HepG2 (cell line): ENCODE data around the gene DSEL. TPM values are rescaled to one million over a fixed set of nuclear protein-coding genes. Genes with fewer than 3 reads are reported as not detected.

ENCODE experiments used
- ATAC-seq: fragments of 200-7000 bp; cut with Tn5 transposase; 3 replicates; pipeline ENCODE4 v1.9.1; 2020; ENCODE audit warnings: mild to moderate bottlenecking, moderate library complexity
- BruUV-seq: library from RNA; stranded (reverse); fragments of 400-500 nt; replicated peaks from 2 replicates; lab custom pipeline; 2021; lab: Mats Ljungman, UMichigan
- CTCF ChIA-PET: fragments of 300-600 bp; formaldehyde crosslinking; extraction: SDS; loops from one replicate; lab custom pipeline; 2021; ENCODE audit warnings: low total read pairs, inconsistent platforms, low intra/inter-chr PET ratio; lab: Yijun Ruan, JAX
- POLR2A ChIA-PET: fragments of 350-600 bp; sonication (Branson Sonifier 250); formaldehyde crosslinking; loops from one replicate; lab custom pipeline; 2020; ENCODE audit warnings: antibody characterized with exemption, inconsistent platforms; lab: Yijun Ruan, JAX
- DNase-seq: peaks from one replicate; pipeline ENCODE4 v3.0.0-alpha.2; 2015; ENCODE audit warnings: low spot score
- FAIRE-seq: peaks from 3 replicates; lab custom pipeline; 2011; peaks lifted over from hg19 to GRCh38; lab: Jason Lieb, UNC
- H2AFZ ChIP-seq: one replicate; pipeline ENCODE4 v1.6.1; 2011; ENCODE audit warnings: low read length, inconsistent platforms
- H3K27ac ChIP-seq: fragments of 300-600 bp; 3 replicates; pipeline ENCODE4 v1.8.0; 2011; ENCODE audit warnings: mixed run types, mild to moderate bottlenecking, mixed read lengths, low read length, inconsistent platforms; ENCODE audit not compliant: insufficient read depth; ENCODE audit errors: extremely low read length
- H3K27me3 ChIP-seq, 2 experiments: fragments of 200-600 bp in 1 of 2; 2 replicates in 1 of 2; 3 replicates in 1 of 2; pipeline versions ENCODE4 v1.6.0 to v1.8.0; 2011; ENCODE audit warnings: low read length in 2 of 2, mild to moderate bottlenecking in 2 of 2, moderate library complexity in 2 of 2, inconsistent platforms in 1 of 2; ENCODE audit not compliant: insufficient read depth in 2 of 2, control insufficient read depth in 1 of 2
- H3K36me3 ChIP-seq, 2 experiments: fragments of 200-600 bp in 1 of 2; replicated peaks in 1 of 2; 2 replicates in 1 of 2; 3 replicates in 1 of 2; pipeline versions ENCODE4 v1.5.1 to v1.8.0; 2011; ENCODE audit warnings: low read length in 2 of 2, inconsistent platforms in 1 of 2; ENCODE audit not compliant: insufficient read depth in 2 of 2, control insufficient read depth in 1 of 2
- H3K4me1 ChIP-seq: 2 replicates; pipeline ENCODE4 v1.5.1; 2012; ENCODE audit warnings: low read length, inconsistent platforms; ENCODE audit not compliant: insufficient read depth
- H3K4me2 ChIP-seq: 2 replicates; pipeline ENCODE4 v1.6.0; 2011; ENCODE audit warnings: low read depth, low read length, inconsistent platforms
- H3K4me3 ChIP-seq, 3 experiments: fragments of 200-600 bp in 1 of 3; sonication (generic), shearing (Covaris generic) in 1 of 3; replicated peaks in 1 of 3; 2 replicates each; pipeline ENCODE4 v1.5.1; 2011 to 2016; ENCODE audit warnings: low read length in 3 of 3, inconsistent platforms in 2 of 3, low read depth in 2 of 3, mild to moderate bottlenecking in 2 of 3, control low read depth in 1 of 3, mixed read lengths in 1 of 3; ENCODE audit not compliant: insufficient read depth in 1 of 3
- H3K79me2 ChIP-seq: one replicate; pipeline ENCODE4 v1.6.1; 2011; ENCODE audit warnings: low read length, inconsistent platforms; ENCODE audit not compliant: insufficient read depth
- H3K9ac ChIP-seq: 2 replicates; pipeline ENCODE4 v1.6.0; 2011; ENCODE audit warnings: mild to moderate bottlenecking, low read depth, low read length, inconsistent platforms; ENCODE audit not compliant: insufficient read depth
- H3K9me3 ChIP-seq: 2 replicates; pipeline ENCODE4 v1.5.1; 2012; ENCODE audit warnings: mild to moderate bottlenecking, low read length
- H4K20me1 ChIP-seq: 2 replicates; pipeline ENCODE4 v1.6.0; 2011; ENCODE audit warnings: inconsistent platforms, mild to moderate bottlenecking, low read length, moderate library complexity; ENCODE audit not compliant: insufficient read depth
- GTF3A ChIP-seq: sonication (generic); formaldehyde crosslinking; conservative IDR thresholded peaks from 2 replicates; pipeline ENCODE4 v1.4.0; 2020; ENCODE audit warnings: mild to moderate bottlenecking, missing genetic modification reagents
- ZFYVE20 ChIP-seq: sonication (generic); formaldehyde crosslinking; IDR thresholded peaks from 2 replicates; pipeline ENCODE4 v1.8.0; 2023; ENCODE audit warnings: low read depth, mild to moderate bottlenecking, moderate library complexity, missing genetic modification reagents, borderline replicate concordance
- ZNF557 ChIP-seq: sonication (generic); formaldehyde crosslinking; IDR thresholded peaks from 2 replicates; pipeline ENCODE4 v1.4.0; 2020; ENCODE audit warnings: missing genetic modification reagents
- ZNF563 ChIP-seq: sonication (generic); formaldehyde crosslinking; IDR thresholded peaks from 2 replicates; pipeline ENCODE4 v1.8.0; 2022; ENCODE audit warnings: mild to moderate bottlenecking, moderate library complexity, missing genetic modification reagents
- whole genome bisulfite sequencing: methylation state at CpG from one replicate; pipeline ENCODE4 v1.1.6; 2017; ENCODE audit warnings: low lambda C conversion rate; 5-methylcytosine and 5-hydroxymethylcytosine counted together
- in situ Hi-C: cut with HindIII; loops from 2 replicates; pipeline ENCODE4 v1.10.0; 2017; ENCODE audit warnings: low pct_unique_long_range_greater_than_20kb; ENCODE audit not compliant: extremely low pct_ligation_motif_present
- intact Hi-C: fragments of 100-400 bp; cut with micrococcal nuclease; formaldehyde crosslinking; loops from one replicate; pipeline ENCODE4 v1.10.0; 2022; ENCODE audit not compliant: unreplicated experiment
- polyA plus RNA-seq, 8 experiments: library from polyadenylated mRNA; depleted of rRNA in 3 of 8; stranded (reverse) in 7 of 8; unstranded in 1 of 8; fragments of >200 nt; fragmentation: Illumina TruSeq in 4 of 8; extraction: Trizol in 4 of 8; gene quantifications; 2 replicates each; pipeline versions ENCODE4 v1.2.1 to v1.2.3, GENCODE V29; 2011 to 2016; ENCODE audit warnings: low read depth in 4 of 8, missing spikeins in 1 of 8, mixed read lengths in 1 of 8; ENCODE audit not compliant: insufficient read depth in 1 of 8
- total RNA-seq, 5 experiments: library from RNA; depleted of rRNA; stranded (reverse); fragments of >200 nt; fragmentation: Illumina TruSeq; extraction: Trizol; gene quantifications; 2 replicates each; pipeline ENCODE4 v1.2.3, GENCODE V29; 2016; ENCODE audit warnings: low read depth in 1 of 5
- TF ChIP-seq, protein P1 (sequence below): sonication (generic); formaldehyde crosslinking; IDR thresholded peaks from 2 replicates; pipeline ENCODE4 v1.4.0; 2020; ENCODE audit warnings: mild to moderate bottlenecking, missing genetic modification reagents
- TF ChIP-seq, protein P2 (sequence below): IDR thresholded peaks from 2 replicates; pipeline ENCODE4 v1.4.0; 2020; ENCODE audit warnings: mild to moderate bottlenecking, missing genetic modification reagents
- TF ChIP-seq, protein P3 (sequence below): sonication (generic); formaldehyde crosslinking; conservative IDR thresholded peaks from 2 replicates; pipeline ENCODE4 v1.4.0; 2020; ENCODE audit warnings: missing genetic modification reagents

DSEL gene
- total and polyA plus RNA-seq, 2 of the 13 experiments (the other 11 are each of a cell fraction or from before 2014, with no cell fraction given), result 0.07 to 0.11 TPM

GRCh38 chr18:67545681-67546080 is 29.2 kb upstream of the DSEL start (continued):
- TF ChIP-seq, protein P1, sequence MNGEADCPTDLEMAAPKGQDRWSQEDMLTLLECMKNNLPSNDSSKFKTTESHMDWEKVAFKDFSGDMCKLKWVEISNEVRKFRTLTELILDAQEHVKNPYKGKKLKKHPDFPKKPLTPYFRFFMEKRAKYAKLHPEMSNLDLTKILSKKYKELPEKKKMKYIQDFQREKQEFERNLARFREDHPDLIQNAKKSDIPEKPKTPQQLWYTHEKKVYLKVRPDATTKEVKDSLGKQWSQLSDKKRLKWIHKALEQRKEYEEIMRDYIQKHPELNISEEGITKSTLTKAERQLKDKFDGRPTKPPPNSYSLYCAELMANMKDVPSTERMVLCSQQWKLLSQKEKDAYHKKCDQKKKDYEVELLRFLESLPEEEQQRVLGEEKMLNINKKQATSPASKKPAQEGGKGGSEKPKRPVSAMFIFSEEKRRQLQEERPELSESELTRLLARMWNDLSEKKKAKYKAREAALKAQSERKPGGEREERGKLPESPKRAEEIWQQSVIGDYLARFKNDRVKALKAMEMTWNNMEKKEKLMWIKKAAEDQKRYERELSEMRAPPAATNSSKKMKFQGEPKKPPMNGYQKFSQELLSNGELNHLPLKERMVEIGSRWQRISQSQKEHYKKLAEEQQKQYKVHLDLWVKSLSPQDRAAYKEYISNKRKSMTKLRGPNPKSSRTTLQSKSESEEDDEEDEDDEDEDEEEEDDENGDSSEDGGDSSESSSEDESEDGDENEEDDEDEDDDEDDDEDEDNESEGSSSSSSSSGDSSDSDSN, result no peak
- TF ChIP-seq ZNF563 (CRISPR knock-in tag) (no peak), ZNF557 (CRISPR knock-in tag) (no peak)
- TF ChIP-seq, protein P2, sequence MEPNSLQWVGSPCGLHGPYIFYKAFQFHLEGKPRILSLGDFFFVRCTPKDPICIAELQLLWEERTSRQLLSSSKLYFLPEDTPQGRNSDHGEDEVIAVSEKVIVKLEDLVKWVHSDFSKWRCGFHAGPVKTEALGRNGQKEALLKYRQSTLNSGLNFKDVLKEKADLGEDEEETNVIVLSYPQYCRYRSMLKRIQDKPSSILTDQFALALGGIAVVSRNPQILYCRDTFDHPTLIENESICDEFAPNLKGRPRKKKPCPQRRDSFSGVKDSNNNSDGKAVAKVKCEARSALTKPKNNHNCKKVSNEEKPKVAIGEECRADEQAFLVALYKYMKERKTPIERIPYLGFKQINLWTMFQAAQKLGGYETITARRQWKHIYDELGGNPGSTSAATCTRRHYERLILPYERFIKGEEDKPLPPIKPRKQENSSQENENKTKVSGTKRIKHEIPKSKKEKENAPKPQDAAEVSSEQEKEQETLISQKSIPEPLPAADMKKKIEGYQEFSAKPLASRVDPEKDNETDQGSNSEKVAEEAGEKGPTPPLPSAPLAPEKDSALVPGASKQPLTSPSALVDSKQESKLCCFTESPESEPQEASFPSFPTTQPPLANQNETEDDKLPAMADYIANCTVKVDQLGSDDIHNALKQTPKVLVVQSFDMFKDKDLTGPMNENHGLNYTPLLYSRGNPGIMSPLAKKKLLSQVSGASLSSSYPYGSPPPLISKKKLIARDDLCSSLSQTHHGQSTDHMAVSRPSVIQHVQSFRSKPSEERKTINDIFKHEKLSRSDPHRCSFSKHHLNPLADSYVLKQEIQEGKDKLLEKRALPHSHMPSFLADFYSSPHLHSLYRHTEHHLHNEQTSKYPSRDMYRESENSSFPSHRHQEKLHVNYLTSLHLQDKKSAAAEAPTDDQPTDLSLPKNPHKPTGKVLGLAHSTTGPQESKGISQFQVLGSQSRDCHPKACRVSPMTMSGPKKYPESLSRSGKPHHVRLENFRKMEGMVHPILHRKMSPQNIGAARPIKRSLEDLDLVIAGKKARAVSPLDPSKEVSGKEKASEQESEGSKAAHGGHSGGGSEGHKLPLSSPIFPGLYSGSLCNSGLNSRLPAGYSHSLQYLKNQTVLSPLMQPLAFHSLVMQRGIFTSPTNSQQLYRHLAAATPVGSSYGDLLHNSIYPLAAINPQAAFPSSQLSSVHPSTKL (CRISPR knock-in tag), result no peak

DNA sequence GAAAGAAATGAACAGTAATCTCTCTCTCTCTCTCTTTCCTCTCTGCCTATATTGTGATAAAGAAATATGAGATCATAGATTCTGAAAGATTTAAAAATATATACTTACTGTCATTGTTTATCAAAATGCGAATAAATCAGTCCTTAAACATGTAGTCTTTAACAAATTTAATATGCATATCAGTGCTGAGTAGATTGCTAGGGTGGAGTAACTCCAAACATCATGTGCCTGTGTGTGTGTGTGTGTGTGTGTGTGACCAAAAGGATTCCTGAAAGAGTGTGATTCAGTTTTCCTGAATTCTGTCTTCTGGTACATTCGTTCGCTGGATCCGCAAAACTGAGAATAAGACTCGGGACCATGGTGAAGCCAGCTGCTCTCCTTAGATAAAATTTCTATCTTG is 24.0 kb upstream of the DSEL start:
- no peak for FAIRE-seq
- no peak for ATAC-seq
- no TSS peak for BruUV-seq
- Histone ChIP-seq H3K4me3 (no peak overlapping the region), H3K9me3 (no peaks in the 10 kb centered on the region), H3K4me2 (no peak overlapping the region), H4K20me1 (no peaks in the 10 kb centered on the region), H3K9ac (no peak overlapping the region), H3K36me3 (no peaks in the 10 kb centered on the region), H3K79me2 (no peaks in the 10 kb centered on the region), H3K4me1 (no peaks in the 10 kb centered on the region), H2AFZ (no peak overlapping the region), H3K27ac (no peak overlapping the region), H3K27me3 (no peaks in the 10 kb centered on the region)
- CTCF ChIA-PET, result no interaction called here
- in situ Hi-C loops, result no loop called here
- WGBS, result 36% methylated on average over 5 of the region's 5 CpGs
- POLR2A ChIA-PET, result no interaction called here
- intact Hi-C loops, result no loop called here
- no peak for DNase-seq
- TF ChIP-seq, protein P3, sequence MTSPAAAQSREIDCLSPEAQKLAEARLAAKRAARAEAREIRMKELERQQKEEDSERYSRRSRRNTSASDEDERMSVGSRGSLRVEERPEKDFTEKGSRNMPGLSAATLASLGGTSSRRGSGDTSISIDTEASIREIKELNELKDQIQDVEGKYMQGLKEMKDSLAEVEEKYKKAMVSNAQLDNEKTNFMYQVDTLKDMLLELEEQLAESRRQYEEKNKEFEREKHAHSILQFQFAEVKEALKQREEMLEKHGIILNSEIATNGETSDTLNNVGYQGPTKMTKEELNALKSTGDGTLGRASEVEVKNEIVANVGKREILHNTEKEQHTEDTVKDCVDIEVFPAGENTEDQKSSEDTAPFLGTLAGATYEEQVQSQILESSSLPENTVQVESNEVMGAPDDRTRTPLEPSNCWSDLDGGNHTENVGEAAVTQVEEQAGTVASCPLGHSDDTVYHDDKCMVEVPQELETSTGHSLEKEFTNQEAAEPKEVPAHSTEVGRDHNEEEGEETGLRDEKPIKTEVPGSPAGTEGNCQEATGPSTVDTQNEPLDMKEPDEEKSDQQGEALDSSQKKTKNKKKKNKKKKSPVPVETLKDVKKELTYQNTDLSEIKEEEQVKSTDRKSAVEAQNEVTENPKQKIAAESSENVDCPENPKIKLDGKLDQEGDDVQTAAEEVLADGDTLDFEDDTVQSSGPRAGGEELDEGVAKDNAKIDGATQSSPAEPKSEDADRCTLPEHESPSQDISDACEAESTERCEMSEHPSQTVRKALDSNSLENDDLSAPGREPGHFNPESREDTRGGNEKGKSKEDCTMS (CRISPR knock-in tag), result no peak
- TF ChIP-seq ZFYVE20 (CRISPR knock-in tag), result no peak
- TF ChIP-seq GTF3A, result no peak
